Vagina (tissue), 2 donors: ENCODE data around the gene LHCGR. TPM values are rescaled to one million over a fixed set of nuclear protein-coding genes. Genes with fewer than 3 reads are reported as not detected.

Experiments used
- DNase-seq, 2 donors: peaks; one replicate each; pipeline ENCODE4 v3.0.0-alpha.2; 2017; ENCODE audit errors: extremely low spot score in 2 of 2
- H3K27ac ChIP-seq: fragments of 200-600 bp; sonication (generic); one replicate; pipeline ENCODE4 v1.5.1; 2019
- H3K27me3 ChIP-seq: fragments of 200-600 bp; sonication (generic); one replicate; pipeline ENCODE4 v1.5.1; 2019
- H3K36me3 ChIP-seq, 2 donors: fragments of 200-600 bp; sonication (generic); one replicate each; pipeline ENCODE4 v1.5.1; 2017 to 2019
- H3K4me1 ChIP-seq: fragments of 200-600 bp; sonication (generic); one replicate; pipeline ENCODE4 v1.5.1; 2019
- H3K4me3 ChIP-seq, 2 donors: fragments of 200-600 bp; sonication (generic); 1 replicate in 1 of 2; 2 replicates in 1 of 2; pipeline ENCODE4 v1.5.1; 2016 to 2019
- H3K9me3 ChIP-seq: fragments of 200-600 bp; sonication (generic); one replicate; pipeline ENCODE4 v1.5.1; 2019
- CTCF ChIP-seq, 3 experiments: fragments of 450-650 bp in 2 of 3; fragments of 200-600 bp in 1 of 3; sonication (generic) in 1 of 3; IDR thresholded peaks; one replicate each; pipeline ENCODE4 v1.5.1; 2017 to 2019; ENCODE audit warnings: antibody characterized with exemption in 3 of 3, mild to moderate bottlenecking in 2 of 3, moderate library complexity in 2 of 3
- POLR2A ChIP-seq, 2 donors: fragments of 450-650 bp; IDR thresholded peaks; one replicate each; pipeline ENCODE4 v1.6.1; 2017; ENCODE audit warnings: antibody characterized with exemption in 2 of 2, mild to moderate bottlenecking in 2 of 2, moderate library complexity in 2 of 2
- POLR2AphosphoS5 ChIP-seq, 2 donors: sonication (generic); formaldehyde crosslinking; IDR thresholded peaks; one replicate each; pipeline ENCODE4 v1.9.0; 2017; ENCODE audit warnings: antibody characterized with exemption in 2 of 2, mild to moderate bottlenecking in 2 of 2, low read depth in 1 of 2; ENCODE audit not compliant: insufficient read depth in 1 of 2
- intact Hi-C: fragments of 100-400 bp; cut with DNase I; formaldehyde crosslinking; loops from one replicate; pipeline ENCODE4 v1.15.1; 2023
- total RNA-seq: library from RNA; depleted of rRNA; stranded (reverse); fragments of >200 nt; gene quantifications from one replicate; pipeline ENCODE4 v1.2.3, GENCODE V29; 2016

Gene LHCGR
- total RNA-seq, 1 donor from 2014 or later = not detected

GRCh38 chr2:48771241-48772014 is 15.9 kb upstream of the LHCGR start:
- Histone ChIP-seq H3K36me3 (no peaks in the 10 kb centered on the region), H3K27ac (no peak overlapping the region), H3K27me3 (no peaks in the 10 kb centered on the region), H3K9me3 (no peaks in the 10 kb centered on the region), H3K4me1 (no peaks in the 10 kb centered on the region), H3K4me3 (no peak overlapping the region)
- intact Hi-C loops = no loop called here
- TF ChIP-seq POLR2A (IDR thresholded peaks at IDR 0.05) (no peak), POLR2AphosphoS5 (IDR thresholded peaks at IDR 0.05; ENCODE audit: insufficient read depth in 1 of 2, low read depth in 1 of 2) (no peak), CTCF (IDR thresholded peaks at IDR 0.05) (no peak)
- DNase-seq = no peak

- no peak for TF ChIP-seq POLR2AphosphoS5 (IDR thresholded peaks at IDR 0.05; ENCODE audit: insufficient read depth in 1 of 2, low read depth in 1 of 2)
- no peak for TF ChIP-seq POLR2A (IDR thresholded peaks at IDR 0.05)
- no peak for TF ChIP-seq CTCF (IDR thresholded peaks at IDR 0.05)
- intact Hi-C loops = no loop called here
- H3K27me3 ChIP-seq = no peaks in the 10 kb centered on the region
- no peak for DNase-seq
- no peaks in the 10 kb centered on the region for H3K9me3 ChIP-seq
- H3K4me3 ChIP-seq = no peak overlapping the region
- H3K4me1 ChIP-seq = no peaks in the 10 kb centered on the region
- no peaks in the 10 kb centered on the region for H3K36me3 ChIP-seq
- H3K27ac ChIP-seq = no peak overlapping the region
Measured at GRCh38 chr2:48770181-48770580, 14.7 kb upstream of the LHCGR start.

- Histone ChIP-seq H3K27me3 (no peaks in the 10 kb centered on the region), H3K36me3 (no peaks in the 10 kb centered on the region), H3K4me1 (no peaks in the 10 kb centered on the region), H3K4me3 (no peak overlapping the region), H3K27ac (no peak overlapping the region), H3K9me3 (no peaks in the 10 kb centered on the region)
- TF ChIP-seq POLR2A (IDR thresholded peaks at IDR 0.05) (no peak), POLR2AphosphoS5 (IDR thresholded peaks at IDR 0.05; ENCODE audit: insufficient read depth in 1 of 2, low read depth in 1 of 2) (no peak), CTCF (IDR thresholded peaks at IDR 0.05) (no peak)
- intact Hi-C loops = no loop called here
- DNase-seq = no peak
Measured at GRCh38 chr2:48768669-48769068, 13.1 kb upstream of the LHCGR start.

- TF ChIP-seq CTCF (IDR thresholded peaks at IDR 0.05) (no peak), POLR2AphosphoS5 (IDR thresholded peaks at IDR 0.05; ENCODE audit: insufficient read depth in 1 of 2, low read depth in 1 of 2) (no peak), POLR2A (IDR thresholded peaks at IDR 0.05) (no peak)
- intact Hi-C loops = no loop called here
- H3K4me3 ChIP-seq = no peak overlapping the region
- no peak for DNase-seq
- no peaks in the 10 kb centered on the region for H3K36me3 ChIP-seq
- H3K9me3 ChIP-seq = peaks cover 3% of the 10 kb centered on the region
- no peak overlapping the region for H3K27ac ChIP-seq
- no peaks in the 10 kb centered on the region for H3K27me3 ChIP-seq
- H3K4me1 ChIP-seq = no peaks in the 10 kb centered on the region
Measured at GRCh38 chr2:48767330-48767729, 11.8 kb upstream of the LHCGR start.

GRCh38 chr2:48760826-48761225 is 5.3 kb upstream of the LHCGR start:
- no peak overlapping the region for H3K4me3 ChIP-seq
- peaks cover 3% of the 10 kb centered on the region for H3K9me3 ChIP-seq
- H3K27ac ChIP-seq = no peak overlapping the region
- no peak for DNase-seq
- intact Hi-C loops = no loop called here
- no peak for TF ChIP-seq POLR2AphosphoS5 (IDR thresholded peaks at IDR 0.05; ENCODE audit: insufficient read depth in 1 of 2, low read depth in 1 of 2)
- no peak for TF ChIP-seq POLR2A (IDR thresholded peaks at IDR 0.05)
- TF ChIP-seq CTCF (IDR thresholded peaks at IDR 0.05) = no peak
- no peaks in the 10 kb centered on the region for H3K36me3 ChIP-seq
- no peaks in the 10 kb centered on the region for H3K27me3 ChIP-seq
- H3K4me1 ChIP-seq = no peaks in the 10 kb centered on the region
